ENCODE results near the gene SIAH2.

GRCh38 chr3:150739200-150739863, 23.6 kb downstream of the SIAH2 start:
- TF ChIP-seq CTCF (IDR thresholded peaks at IDR 0.05; ENCODE audit: control extremely low read depth in 1 of 3, insufficient read depth in 1 of 3, low read depth in 1 of 3, low read length in 3 of 3) (no peak), RAD21 (IDR thresholded peaks at IDR 0.05 in 1 of 2, conservative IDR thresholded peaks at IDR 0.05 in 1 of 2; ENCODE audit: low read depth in 2 of 2, low read length in 2 of 2) (no peak), TEAD4 (IDR thresholded peaks at IDR 0.05; ENCODE audit: low read depth, low read length) (no peak), SIX5 (IDR thresholded peaks at IDR 0.05; ENCODE audit: low read depth, low read length) (no peak)
